Activated T-cell treated with anti-CD3 and anti-CD28 coated beads, Interleukin-2, amount 50 U/mL, for 24 hours (primary cell): Measurements from ENCODE around the gene CCDC157.

Source experiments
- DNase-seq: peaks from one replicate; pipeline ENCODE4 v3.0.0-alpha.2; 2020
- H3K27ac Mint-ChIP-seq: 2 replicates; pipeline ENCODE4 v1.8.0; 2020; ENCODE audit warnings: mild to moderate bottlenecking, mixed read lengths
- H3K27me3 Mint-ChIP-seq: 2 replicates; pipeline ENCODE4 v1.8.0; 2020; ENCODE audit warnings: mixed read lengths
- H3K36me3 Mint-ChIP-seq: 2 replicates; pipeline ENCODE4 v1.8.0; 2020; ENCODE audit warnings: low read depth, mixed read lengths
- H3K4me1 Mint-ChIP-seq: 2 replicates; pipeline ENCODE4 v1.8.0; 2020; ENCODE audit warnings: low read depth, mixed read lengths
- H3K4me3 Mint-ChIP-seq: 2 replicates; pipeline ENCODE4 v1.8.0; 2020; ENCODE audit warnings: mild to moderate bottlenecking, moderate library complexity, mixed read lengths
- H3K9me3 Mint-ChIP-seq: 2 replicates; pipeline ENCODE4 v1.8.0; 2020; ENCODE audit warnings: mixed read lengths

The CCDC157 gene

DNA sequence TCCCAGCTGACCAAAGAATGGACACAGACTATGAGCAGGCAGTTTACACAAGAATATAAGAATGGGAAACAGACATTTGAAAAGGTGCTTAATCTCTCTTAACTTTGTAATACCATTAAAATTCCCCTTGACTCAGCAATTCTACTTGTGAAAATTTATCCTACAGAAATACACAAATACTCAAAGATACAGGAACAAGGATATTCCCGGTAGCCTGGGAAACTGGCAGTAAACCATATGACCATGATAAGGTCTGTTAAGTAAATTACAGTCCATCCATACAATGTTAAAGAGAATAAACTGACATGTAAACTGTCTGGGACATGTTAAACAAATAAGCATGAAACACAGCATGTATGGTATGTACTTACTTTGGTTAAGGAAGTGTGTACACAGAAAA, 60.0 kb downstream of the CCDC157 start:
- Mint-ChIP-seq H3K9me3 (no peaks in the 10 kb centered on the region), H3K4me1 (peaks cover 55% of the 10 kb centered on the region), H3K27ac (peak overlapping the region; percentile 23), H3K27me3 (no peaks in the 10 kb centered on the region), H3K36me3 (peaks cover 96% of the 10 kb centered on the region), H3K4me3 (no peak overlapping the region)
- no peak for DNase-seq

DNA sequence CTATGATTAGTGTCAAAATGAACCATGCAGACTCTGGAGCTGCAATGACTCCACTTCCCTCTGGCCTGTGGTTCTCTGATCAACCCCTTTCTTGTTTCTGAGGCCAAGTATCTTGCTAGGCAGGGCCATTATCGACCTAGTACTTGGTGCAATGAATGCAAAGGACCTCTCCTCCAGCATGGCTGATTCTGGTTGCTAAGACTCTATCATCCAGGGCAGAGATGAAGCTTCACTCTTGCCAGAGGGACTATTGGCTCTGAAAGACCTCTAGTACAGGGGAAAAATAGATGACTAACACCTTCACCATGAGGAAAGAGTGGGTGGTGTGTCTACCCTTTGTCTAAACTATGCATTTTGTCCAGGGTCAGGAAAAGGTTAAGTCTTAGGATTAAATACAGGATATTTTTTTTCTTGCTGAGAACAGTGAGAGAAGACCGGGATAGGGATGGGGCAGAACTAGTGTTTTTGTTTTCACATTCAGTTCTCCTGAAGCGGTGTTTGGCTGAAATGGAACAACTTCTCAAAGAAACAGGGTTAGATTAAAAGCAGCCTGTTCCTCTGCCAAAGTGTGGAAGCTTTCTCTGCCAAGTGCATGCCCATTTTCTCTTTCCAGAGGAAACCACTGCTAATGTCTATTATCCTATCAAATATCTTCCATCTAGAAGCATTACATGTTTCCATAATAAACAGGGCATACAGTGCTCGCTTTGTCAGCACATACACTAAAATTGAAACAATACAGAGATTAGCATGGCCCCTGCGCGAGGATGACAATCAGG, 63.7 kb downstream of the CCDC157 start:
- DNase-seq: no peak
- peaks cover 49% of the 10 kb centered on the region for H3K4me1 Mint-ChIP-seq
- no peaks in the 10 kb centered on the region for H3K9me3 Mint-ChIP-seq
- H3K27ac Mint-ChIP-seq: peak overlapping the region; percentile 99
- H3K27me3 Mint-ChIP-seq: no peaks in the 10 kb centered on the region
- peak overlapping the region; percentile 59 for H3K4me3 Mint-ChIP-seq
- H3K36me3 Mint-ChIP-seq: peaks cover 79% of the 10 kb centered on the region

DNA sequence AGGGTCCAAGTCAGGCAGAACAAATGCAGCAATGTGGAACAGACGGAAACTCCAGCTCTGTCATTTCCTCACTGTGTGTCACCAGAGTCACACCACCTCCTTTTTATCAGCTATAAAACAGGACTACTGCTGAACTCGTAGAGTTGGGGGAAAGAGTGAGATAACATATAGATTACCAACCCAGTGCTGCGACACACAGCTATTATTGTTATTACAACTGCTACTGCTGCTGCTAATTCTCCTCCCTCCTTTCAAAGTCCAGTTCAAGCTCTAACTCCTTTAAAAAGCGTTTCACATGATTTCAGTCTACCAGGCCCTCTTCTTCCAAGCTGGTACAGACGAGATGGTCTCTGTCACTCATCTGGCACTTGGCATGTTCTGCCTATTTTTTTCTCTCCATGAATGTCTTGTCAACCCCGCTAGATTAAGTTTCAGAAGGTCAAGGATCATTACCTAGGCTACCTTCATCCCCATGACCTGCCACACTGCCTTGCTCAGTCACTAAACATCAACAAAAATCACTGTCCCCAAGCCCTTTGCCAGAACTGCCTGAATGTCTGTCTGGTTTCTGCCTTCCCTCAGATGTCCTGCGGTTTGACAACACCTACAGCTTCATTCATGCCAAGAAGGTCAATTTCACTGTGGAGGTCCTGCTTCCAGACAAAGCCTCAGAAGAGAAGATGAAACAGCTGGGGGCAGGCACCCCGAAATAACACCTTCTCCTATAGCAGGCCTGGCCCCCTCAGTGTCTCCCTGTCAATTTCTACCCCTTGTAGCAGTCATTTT, 65.1 kb downstream of the CCDC157 start:
- Mint-ChIP-seq H3K27ac (peak overlapping the region; percentile 99), H3K4me3 (peak overlapping the region; percentile 94), H3K4me1 (peaks cover 56% of the 10 kb centered on the region), H3K27me3 (no peaks in the 10 kb centered on the region), H3K36me3 (peaks cover 78% of the 10 kb centered on the region), H3K9me3 (no peaks in the 10 kb centered on the region)
- no peak for DNase-seq

DNA sequence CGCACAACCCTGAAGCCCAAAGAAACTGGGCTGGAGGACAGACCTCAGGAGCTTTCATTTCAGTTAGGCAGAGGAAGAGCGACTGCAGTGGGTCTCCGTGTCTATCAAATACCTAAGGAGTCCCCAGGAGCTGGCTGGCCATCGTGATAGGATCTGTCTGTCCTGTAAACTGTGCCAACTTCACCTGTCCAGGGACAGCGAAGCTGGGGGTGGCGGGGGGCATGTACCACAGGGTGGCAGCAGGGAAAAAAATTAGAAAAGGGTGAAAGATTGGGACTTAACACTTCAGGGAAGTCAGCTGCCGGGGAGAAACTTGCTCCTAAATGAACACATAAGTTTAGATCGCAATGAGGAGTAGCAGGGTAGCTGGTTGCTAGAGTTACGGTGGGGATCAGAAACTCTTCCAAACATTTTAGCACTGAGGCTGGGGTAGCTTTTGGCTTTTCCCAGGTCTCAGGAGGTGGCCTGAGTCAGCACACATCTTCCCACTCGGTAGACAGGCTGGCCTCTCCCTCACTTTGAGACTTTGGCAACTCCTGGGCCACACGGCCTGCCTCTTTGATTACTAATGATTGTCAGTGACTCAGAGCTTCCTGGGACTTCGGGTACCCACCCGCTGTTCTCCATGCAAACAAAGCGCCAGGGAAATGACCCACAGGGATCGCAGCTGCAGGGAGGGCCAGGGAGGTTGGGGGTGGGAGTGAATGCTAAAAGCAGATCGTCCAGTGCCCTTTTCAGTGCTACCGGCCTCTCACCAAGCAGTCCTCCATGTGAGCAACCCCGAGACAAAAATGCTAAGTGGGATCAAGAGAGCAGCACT, 65.9 kb downstream of the CCDC157 start:
- H3K4me3 Mint-ChIP-seq: peak overlapping the region; percentile 94
- H3K4me1 Mint-ChIP-seq: peaks cover 63% of the 10 kb centered on the region
- peak; percentile 77 for DNase-seq
- H3K36me3 Mint-ChIP-seq: peaks cover 78% of the 10 kb centered on the region
- peak overlapping the region; percentile 99 for H3K27ac Mint-ChIP-seq
- H3K27me3 Mint-ChIP-seq: no peaks in the 10 kb centered on the region
- no peaks in the 10 kb centered on the region for H3K9me3 Mint-ChIP-seq

DNA sequence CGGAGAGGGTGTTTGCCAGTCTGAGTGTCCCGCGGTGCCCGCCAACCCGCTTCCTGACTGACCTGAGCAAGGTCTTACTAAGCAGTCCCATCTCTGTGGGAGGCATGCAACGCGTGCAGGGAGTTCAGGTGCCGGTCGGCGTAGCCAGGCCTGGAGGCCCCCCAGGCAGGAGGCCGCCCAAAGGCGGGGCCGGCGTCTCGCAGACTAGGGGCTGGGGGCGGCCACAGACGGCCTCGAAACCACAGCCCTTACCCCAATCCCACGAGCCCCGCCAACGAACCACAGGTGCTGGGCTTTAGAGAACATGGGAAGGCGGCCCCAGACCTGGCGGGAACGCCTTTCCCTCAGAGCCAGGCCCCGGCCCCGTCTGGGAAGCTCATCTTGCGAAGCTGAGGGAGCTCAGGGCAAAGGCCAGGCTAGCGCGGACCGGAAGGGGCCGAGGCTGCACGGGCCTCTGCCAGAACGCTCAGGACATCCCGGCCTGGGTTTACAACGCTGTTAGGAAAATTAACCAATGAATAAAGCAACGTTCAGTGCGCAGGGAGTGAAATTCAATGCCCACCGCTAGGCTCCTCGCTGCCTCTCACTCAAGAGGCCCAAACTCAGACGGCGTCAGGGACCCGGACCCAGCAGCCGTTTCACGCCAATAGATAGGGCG, 66.6 kb downstream of the CCDC157 start:
- no peak for DNase-seq
- Mint-ChIP-seq H3K36me3 (peaks cover 77% of the 10 kb centered on the region), H3K4me1 (peaks cover 63% of the 10 kb centered on the region)

DNA sequence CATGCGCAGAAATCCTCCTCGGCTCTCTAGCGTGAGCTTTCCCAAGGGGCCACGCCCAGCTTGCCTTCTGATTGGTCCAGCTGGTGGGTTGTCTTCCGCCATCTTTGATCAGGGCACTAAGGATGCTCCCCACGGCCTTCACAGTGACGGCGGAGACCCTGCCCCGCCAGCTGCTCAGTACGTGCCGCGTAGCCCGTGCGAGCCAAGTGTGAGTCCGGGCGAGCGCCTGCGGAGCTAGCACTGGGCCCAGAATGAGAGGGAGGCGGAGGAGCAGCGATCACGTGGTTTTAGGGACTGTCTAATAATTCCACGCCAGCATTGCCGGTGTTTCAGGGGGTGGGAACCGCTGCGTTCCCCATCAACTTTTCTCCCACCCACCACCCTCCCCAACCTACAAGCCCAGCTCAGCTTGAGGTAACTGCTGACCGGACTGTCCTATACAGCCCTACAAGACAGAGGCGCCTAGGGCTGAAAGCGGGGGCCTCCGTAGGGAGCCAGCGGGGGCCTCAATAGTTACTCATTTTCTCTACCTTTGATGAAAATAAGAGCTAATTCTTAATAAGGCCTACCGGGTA, 67.2 kb downstream of the CCDC157 start:
- peaks cover 77% of the 10 kb centered on the region for H3K36me3 Mint-ChIP-seq

More for the DNA sequence above, 66.6 kb downstream of the CCDC157 start:
- Mint-ChIP-seq H3K9me3 (no peaks in the 10 kb centered on the region), H3K4me3 (peak overlapping the region; percentile 94), H3K27ac (peak overlapping the region; percentile 99), H3K27me3 (no peaks in the 10 kb centered on the region)

DNA sequence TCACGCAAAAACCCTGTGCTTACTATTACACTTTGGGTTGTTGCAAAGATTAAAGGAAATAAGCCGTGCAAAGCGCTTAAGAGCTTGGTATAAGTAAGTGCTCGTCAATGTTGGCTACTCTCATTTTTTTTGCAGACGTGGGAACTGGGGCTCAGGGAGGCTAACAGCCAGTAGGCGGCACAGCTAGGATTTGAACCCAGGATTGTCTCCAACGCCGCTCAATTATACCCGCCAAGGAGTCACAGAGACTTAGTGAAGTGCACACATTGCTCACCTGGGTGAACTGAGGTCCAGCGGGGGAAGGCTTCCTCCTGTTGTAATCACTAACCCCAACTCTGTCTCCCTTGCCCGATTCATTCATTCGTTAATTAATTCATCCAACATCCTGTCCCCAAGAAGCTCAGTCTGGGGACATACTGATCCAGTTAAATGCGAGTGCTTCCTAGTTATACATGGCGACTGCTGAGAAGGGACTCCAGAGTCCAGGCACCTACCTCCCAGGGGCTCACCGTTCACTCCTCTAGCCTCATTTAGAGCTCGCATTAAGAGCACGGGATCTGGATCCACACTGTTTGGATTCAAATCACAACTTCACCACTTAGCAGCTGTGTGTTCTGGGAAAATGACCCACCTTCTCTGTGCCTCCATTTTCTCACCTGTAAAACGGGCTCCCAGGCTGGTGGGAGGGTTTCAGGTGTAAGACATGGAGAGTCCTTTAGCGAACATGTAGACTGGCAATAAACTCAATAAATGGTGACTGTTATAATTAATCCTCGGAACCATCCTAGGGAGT, 67.9 kb downstream of the CCDC157 start:
- Mint-ChIP-seq H3K36me3 (peaks cover 76% of the 10 kb centered on the region), H3K27ac (peak overlapping the region; percentile 99), H3K4me1 (peaks cover 61% of the 10 kb centered on the region), H3K9me3 (no peaks in the 10 kb centered on the region), H3K27me3 (no peaks in the 10 kb centered on the region), H3K4me3 (peak overlapping the region; percentile 94)
- DNase-seq: peak; percentile 51

More for the DNA sequence above, 67.2 kb downstream of the CCDC157 start:
- Mint-ChIP-seq H3K4me3 (peak overlapping the region; percentile 94), H3K4me1 (peaks cover 63% of the 10 kb centered on the region), H3K27me3 (no peaks in the 10 kb centered on the region), H3K9me3 (no peaks in the 10 kb centered on the region), H3K27ac (peak overlapping the region; percentile 99)
- DNase-seq: peak; percentile 96

DNA sequence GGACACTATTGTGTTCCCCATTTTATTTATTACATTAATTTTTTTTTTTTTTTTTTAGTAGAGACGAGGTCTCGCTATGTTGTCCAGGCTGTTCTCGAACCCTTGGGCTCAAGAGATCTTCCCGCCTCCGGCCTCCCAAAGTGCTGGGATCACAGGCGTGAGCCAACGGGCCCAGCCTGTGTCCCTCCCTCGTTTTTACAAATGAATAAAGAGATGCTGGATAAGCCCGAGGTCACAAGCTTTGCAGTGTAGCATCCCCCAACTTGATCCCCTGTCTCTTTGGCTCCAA, 68.5 kb downstream of the CCDC157 start:
- DNase-seq: no peak
- Mint-ChIP-seq H3K4me1 (peaks cover 57% of the 10 kb centered on the region), H3K36me3 (peaks cover 72% of the 10 kb centered on the region), H3K27ac (peak overlapping the region; percentile 97), H3K4me3 (peak overlapping the region; percentile 94), H3K9me3 (no peaks in the 10 kb centered on the region), H3K27me3 (no peaks in the 10 kb centered on the region)

DNA sequence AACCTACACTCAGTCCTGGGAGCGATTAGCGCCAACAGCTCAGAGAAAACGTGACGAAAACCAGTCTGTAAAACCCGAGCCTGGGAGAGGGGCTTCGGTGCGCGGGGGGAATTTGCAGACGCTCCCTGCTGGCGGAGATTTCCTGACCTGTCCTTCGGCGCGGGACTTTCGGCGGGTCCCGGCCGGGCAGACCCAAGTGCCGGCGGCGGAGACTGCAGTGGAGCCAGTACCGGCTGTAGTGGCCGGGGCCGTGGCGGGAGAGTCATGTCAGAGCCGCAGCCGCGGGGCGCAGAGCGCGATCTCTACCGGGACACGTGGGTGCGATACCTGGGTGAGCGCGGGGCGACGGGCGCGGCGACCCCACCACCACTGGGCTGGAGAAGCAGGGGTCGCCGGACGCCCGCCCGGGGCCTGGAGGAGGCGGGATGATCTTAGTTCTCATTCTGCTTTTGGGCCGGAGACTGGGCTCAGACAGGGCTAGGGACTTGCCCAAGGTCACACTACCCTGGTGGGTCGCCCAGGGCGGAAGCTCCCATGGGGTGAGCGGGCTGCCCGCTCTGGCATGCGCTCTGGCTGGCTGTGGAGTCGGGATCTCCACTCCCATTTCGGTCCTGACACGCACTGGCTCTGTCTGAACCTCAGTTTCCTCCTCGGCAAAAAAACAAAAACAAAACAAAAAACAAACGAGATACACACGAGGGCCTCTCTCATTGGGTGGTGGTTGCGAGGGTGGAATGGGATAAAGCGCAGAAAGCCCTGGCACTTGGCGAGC, 69.0 kb downstream of the CCDC157 start, which contains the start of gene MTFP1:
Gene MTFP1, plus strand, starts transcription at position 153 of the 772 bp plus-strand sequence. Its CDS starts 112 bp downstream, at position 265.
- H3K9me3 Mint-ChIP-seq: no peaks in the 10 kb centered on the region
- H3K4me1 Mint-ChIP-seq: peaks cover 52% of the 10 kb centered on the region
- peaks cover 66% of the 10 kb centered on the region for H3K36me3 Mint-ChIP-seq
- peak; percentile 75 for DNase-seq
- peak within 1 kb of the TSS; percentile 99 for H3K27ac Mint-ChIP-seq
- H3K27me3 Mint-ChIP-seq: no peaks in the 10 kb centered on the region
- H3K4me3 Mint-ChIP-seq: peak within 1 kb of the TSS; percentile 94
